ENCODE results near the gene CREB3L1.
A peak's percentile ranks its signal among the peaks of the same experiment; 100 is the strongest.

CREB3L1 gene

DNA sequence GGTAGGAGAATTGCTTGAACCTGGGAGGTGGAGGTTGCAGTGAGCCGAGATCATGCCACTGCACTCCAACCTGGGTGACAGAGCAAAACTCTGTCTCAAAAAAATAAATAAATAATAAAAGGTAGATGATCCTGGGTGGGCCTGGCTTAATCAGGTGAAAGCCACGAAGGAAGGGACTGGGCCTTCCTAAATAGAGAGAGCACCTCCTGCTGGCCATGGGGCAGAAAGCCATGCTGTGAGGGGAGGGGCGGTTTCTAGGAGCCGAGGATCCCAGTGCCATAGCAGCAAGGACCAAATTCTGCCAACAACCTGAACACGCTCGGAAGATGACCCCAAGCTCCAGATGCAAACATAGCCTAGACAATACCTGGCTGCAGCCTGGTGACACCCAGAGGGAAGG lies 45.3 kb downstream of the CREB3L1 start:
- Histone ChIP-seq H3K4me1 (ENCODE audit: control insufficient read depth, insufficient read depth, low read length) (no peaks in the 10 kb centered on the region), H3K36me3 (ENCODE audit: control insufficient read depth, insufficient read depth, low read length) (no peaks in the 10 kb centered on the region), H3K9me3 (ENCODE audit: control insufficient read depth, low read length) (no peaks in the 10 kb centered on the region), H3K27ac (ENCODE audit: insufficient read depth, low read depth, low read length, poor library complexity, severe bottlenecking) (no peak overlapping the region), H3K27me3 (ENCODE audit: control insufficient read depth, insufficient read depth, low read length, poor library complexity, severe bottlenecking) (no peaks in the 10 kb centered on the region), H3K4me3 (ENCODE audit: insufficient read depth, low read depth, low read length) (no peak overlapping the region)
- 90 to 93% methylated on average over 6 of the region's 6 CpGs for WGBS, 2 experiments

DNA sequence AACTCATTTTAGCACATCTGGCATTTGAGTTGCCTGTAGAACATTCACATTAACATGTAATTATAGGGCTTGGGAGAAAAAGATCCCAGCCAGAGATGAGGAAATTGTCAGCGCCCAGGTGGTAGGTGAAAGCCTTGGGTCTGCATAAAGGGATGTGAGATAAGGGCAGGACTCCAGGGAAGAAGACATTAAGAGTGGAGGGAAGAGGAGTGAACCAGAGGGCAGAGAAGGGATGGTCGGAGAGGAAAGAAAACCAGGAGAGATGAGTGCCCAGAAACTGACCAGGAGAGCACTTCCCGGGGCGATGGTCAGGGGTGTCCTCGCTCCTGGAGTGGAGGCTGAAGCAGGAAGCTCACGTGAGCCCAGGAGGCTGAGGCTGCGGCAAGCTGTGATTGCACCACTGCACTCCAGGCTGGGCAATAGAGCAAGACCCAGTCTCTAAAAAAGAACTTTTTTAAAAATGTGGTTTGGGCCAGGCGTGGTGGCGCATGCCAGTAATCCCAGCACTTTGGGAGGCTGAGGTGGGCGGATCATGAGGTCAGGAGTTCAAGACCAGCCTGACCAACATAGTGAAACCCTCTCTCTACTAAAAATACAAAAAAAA lies 49.5 kb downstream of the CREB3L1 start:
- Histone ChIP-seq H3K4me1 (ENCODE audit: control insufficient read depth, insufficient read depth, low read length) (peaks cover 27% of the 10 kb centered on the region), H3K36me3 (ENCODE audit: control insufficient read depth, insufficient read depth, low read length) (no peaks in the 10 kb centered on the region), H3K9me3 (ENCODE audit: control insufficient read depth, low read length) (no peaks in the 10 kb centered on the region), H3K27me3 (ENCODE audit: control insufficient read depth, insufficient read depth, low read length, poor library complexity, severe bottlenecking) (peaks cover 3% of the 10 kb centered on the region), H3K4me3 (ENCODE audit: insufficient read depth, low read depth, low read length) (no peak overlapping the region), H3K27ac (ENCODE audit: insufficient read depth, low read depth, low read length, poor library complexity, severe bottlenecking) (no peak overlapping the region)
- WGBS, 2 experiments: 92 to 93% methylated on average over 10 of the region's 10 CpGs

DNA sequence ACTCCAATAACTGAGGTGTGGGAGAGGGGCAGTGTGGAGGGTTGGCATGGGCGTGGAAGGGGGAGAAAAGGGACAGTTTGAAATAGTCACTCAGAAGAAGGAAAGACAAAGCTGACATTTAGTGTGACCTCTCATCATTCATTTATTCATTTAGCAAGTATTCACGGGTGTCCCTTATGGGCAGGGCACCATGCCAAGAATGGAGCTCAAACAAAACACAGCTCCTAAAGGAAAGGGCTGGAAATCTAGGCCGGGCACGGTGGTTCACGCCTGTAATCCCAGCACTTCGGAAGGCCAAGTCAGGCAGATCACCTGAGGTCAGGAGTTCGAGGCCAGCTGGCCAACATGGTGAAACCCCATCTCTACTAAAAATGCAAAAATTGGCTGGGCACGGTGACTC lies 50.4 kb downstream of the CREB3L1 start:
- Histone ChIP-seq H3K4me1 (ENCODE audit: control insufficient read depth, insufficient read depth, low read length) (peaks cover 31% of the 10 kb centered on the region), H3K27ac (ENCODE audit: insufficient read depth, low read depth, low read length, poor library complexity, severe bottlenecking) (no peak overlapping the region), H3K27me3 (ENCODE audit: control insufficient read depth, insufficient read depth, low read length, poor library complexity, severe bottlenecking) (peaks cover 11% of the 10 kb centered on the region), H3K36me3 (ENCODE audit: control insufficient read depth, insufficient read depth, low read length) (no peaks in the 10 kb centered on the region), H3K4me3 (ENCODE audit: insufficient read depth, low read depth, low read length) (no peak overlapping the region), H3K9me3 (ENCODE audit: control insufficient read depth, low read length) (no peaks in the 10 kb centered on the region)
- WGBS, 2 experiments: 90 to 92% methylated on average over 8 of the region's 8 CpGs

DNA sequence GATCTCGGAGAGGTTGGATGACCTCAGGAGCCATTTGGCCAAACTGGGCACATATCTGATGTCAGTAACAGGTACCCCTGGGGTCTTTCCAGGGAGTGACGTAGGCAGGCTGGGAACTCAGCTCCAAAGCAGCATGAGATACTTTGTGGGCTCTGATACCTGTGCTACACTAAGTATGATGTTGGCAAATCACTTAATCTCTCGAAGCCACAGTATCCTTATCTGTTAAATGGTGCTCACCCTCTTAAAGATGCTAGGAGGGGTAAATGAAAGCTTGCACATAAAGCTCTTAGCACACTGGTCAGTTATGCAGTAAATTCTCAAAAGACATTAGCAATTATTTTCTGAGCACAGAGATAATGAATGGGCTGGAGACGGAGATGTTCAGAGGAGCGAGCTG lies 52.7 kb downstream of the CREB3L1 start:
- Histone ChIP-seq H3K4me1 (ENCODE audit: control insufficient read depth, insufficient read depth, low read length) (peaks cover 40% of the 10 kb centered on the region), H3K27ac (ENCODE audit: insufficient read depth, low read depth, low read length, poor library complexity, severe bottlenecking) (peak overlapping the region; percentile 84), H3K36me3 (ENCODE audit: control insufficient read depth, insufficient read depth, low read length) (no peaks in the 10 kb centered on the region), H3K9me3 (ENCODE audit: control insufficient read depth, low read length) (no peaks in the 10 kb centered on the region), H3K4me3 (ENCODE audit: insufficient read depth, low read depth, low read length) (no peak overlapping the region), H3K27me3 (ENCODE audit: control insufficient read depth, insufficient read depth, low read length, poor library complexity, severe bottlenecking) (peaks cover 23% of the 10 kb centered on the region)
- 39 to 47% methylated on average over 5 of the region's 5 CpGs for WGBS, 2 experiments

DNA sequence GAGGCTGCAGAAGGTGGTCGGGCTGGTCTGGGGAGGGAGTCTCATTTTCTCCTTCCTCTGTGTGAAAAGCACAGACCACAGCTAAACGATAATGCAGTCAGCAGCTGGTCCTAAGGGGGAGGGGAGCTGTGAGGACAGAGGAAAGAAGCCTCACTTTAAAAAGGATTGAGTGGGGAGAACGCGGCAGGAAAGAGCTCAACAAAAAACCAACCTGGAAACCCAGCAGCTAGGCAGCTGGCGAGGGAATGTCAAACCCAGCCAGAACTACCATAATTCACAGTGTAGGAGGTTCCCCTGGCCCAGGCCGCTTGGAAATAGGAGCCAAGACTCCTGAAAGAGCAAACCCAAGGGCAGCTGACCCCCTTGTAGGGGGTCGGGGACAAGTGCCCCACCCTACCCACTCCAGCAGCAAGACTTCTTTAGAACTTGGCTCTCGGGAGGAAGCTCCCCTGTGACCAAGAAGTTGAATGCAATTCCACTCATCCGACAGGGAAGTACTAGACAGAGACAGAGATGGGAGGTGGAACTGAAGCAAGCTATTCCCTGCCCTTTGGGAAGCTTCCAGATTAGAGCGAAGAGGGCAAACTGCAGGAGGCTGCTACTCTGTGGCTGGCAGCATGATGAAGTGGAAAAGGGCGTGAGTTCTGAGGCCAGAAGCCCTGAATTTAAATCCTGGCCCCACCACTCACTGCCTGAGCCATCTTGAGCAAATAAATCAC lies 53.3 kb downstream of the CREB3L1 start:
- Histone ChIP-seq H3K4me3 (ENCODE audit: insufficient read depth, low read depth, low read length) (peak overlapping the region; percentile 6), H3K27ac (ENCODE audit: insufficient read depth, low read depth, low read length, poor library complexity, severe bottlenecking) (peak overlapping the region; percentile 84)
- WGBS, 2 experiments: 8 to 12% methylated on average over 11 of the region's 11 CpGs

DNA sequence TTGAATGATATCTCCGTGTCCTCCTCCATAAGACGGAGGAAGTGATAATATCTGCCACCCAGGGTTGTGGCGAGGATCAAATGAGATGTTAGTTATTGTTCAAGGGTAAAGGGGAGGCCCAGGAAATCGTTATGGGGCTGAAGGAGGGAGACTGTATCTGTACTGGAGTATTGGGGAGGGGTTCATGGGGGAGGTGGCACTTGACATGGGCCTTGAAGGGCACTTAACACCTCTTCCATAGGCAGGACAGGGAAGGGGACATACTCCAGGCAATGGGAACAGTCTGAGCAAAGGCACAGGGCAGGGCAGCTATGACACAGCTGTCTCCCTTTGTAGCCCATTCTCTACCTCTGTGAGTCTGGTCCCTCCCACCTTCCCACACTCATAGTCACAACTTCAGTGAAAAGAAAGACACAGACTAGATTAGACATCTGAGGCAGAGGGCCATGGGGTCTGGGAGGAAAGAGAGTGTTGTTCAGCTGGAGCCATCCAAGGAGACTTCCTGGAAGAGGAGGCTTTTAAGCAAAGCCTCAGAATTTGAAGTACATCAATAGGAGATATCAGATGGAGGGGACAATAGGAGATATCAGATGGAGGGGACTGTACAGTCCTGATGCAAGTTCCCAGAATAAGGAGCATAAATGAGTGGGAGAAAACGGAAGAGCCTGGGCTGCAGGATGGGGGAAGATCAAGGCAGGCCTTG lies 54.0 kb downstream of the CREB3L1 start:
- Histone ChIP-seq H3K4me3 (ENCODE audit: insufficient read depth, low read depth, low read length) (no peak overlapping the region), H3K9me3 (ENCODE audit: control insufficient read depth, low read length) (no peaks in the 10 kb centered on the region), H3K4me1 (ENCODE audit: control insufficient read depth, insufficient read depth, low read length) (peaks cover 52% of the 10 kb centered on the region), H3K27ac (ENCODE audit: insufficient read depth, low read depth, low read length, poor library complexity, severe bottlenecking) (no peak overlapping the region), H3K36me3 (ENCODE audit: control insufficient read depth, insufficient read depth, low read length) (no peaks in the 10 kb centered on the region), H3K27me3 (ENCODE audit: control insufficient read depth, insufficient read depth, low read length, poor library complexity, severe bottlenecking) (peaks cover 23% of the 10 kb centered on the region)
- WGBS, 2 experiments: 78 to 85% methylated on average over 5 of the region's 5 CpGs

More for the DNA sequence above, 53.3 kb downstream of the CREB3L1 start:
- Histone ChIP-seq H3K36me3 (ENCODE audit: control insufficient read depth, insufficient read depth, low read length) (no peaks in the 10 kb centered on the region), H3K27me3 (ENCODE audit: control insufficient read depth, insufficient read depth, low read length, poor library complexity, severe bottlenecking) (peaks cover 23% of the 10 kb centered on the region), H3K9me3 (ENCODE audit: control insufficient read depth, low read length) (no peaks in the 10 kb centered on the region), H3K4me1 (ENCODE audit: control insufficient read depth, insufficient read depth, low read length) (peaks cover 45% of the 10 kb centered on the region)

DNA sequence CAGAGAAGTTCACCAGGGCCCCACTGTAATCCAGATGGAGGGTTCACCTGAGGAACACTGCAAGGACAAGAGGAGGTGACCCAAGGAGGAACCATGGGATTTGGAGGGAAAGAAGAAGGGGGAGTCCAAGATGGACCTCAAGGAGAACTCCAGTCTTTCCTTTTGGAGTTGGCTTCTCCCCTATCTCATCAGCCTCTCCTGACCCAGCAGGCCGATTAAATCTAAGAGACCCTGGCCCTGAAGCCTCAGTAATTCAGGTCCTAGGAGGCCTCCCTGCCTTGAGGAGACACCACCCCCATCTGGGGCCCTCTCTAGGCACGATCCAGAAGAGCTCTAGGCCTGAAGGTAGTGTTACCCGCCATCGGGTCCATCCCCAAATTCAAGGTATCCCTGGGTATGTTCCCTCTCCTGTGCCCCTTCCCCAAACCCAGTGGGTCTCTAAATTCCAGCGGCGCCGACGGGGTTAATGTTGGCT lies 54.7 kb downstream of the CREB3L1 start:
- no peaks in the 10 kb centered on the region for H3K9me3 ChIP-seq (ENCODE audit: control insufficient read depth, low read length)
- peaks cover 23% of the 10 kb centered on the region for H3K27me3 ChIP-seq (ENCODE audit: control insufficient read depth, insufficient read depth, low read length, poor library complexity, severe bottlenecking)
- H3K36me3 ChIP-seq (ENCODE audit: control insufficient read depth, insufficient read depth, low read length): no peaks in the 10 kb centered on the region
- H3K4me1 ChIP-seq (ENCODE audit: control insufficient read depth, insufficient read depth, low read length): peaks cover 58% of the 10 kb centered on the region
- H3K4me3 ChIP-seq (ENCODE audit: insufficient read depth, low read depth, low read length): peak overlapping the region; percentile 52
- WGBS, 2 experiments: 12 to 14% methylated on average over 8 of the region's 8 CpGs
- H3K27ac ChIP-seq (ENCODE audit: insufficient read depth, low read depth, low read length, poor library complexity, severe bottlenecking): no peak overlapping the region

DNA sequence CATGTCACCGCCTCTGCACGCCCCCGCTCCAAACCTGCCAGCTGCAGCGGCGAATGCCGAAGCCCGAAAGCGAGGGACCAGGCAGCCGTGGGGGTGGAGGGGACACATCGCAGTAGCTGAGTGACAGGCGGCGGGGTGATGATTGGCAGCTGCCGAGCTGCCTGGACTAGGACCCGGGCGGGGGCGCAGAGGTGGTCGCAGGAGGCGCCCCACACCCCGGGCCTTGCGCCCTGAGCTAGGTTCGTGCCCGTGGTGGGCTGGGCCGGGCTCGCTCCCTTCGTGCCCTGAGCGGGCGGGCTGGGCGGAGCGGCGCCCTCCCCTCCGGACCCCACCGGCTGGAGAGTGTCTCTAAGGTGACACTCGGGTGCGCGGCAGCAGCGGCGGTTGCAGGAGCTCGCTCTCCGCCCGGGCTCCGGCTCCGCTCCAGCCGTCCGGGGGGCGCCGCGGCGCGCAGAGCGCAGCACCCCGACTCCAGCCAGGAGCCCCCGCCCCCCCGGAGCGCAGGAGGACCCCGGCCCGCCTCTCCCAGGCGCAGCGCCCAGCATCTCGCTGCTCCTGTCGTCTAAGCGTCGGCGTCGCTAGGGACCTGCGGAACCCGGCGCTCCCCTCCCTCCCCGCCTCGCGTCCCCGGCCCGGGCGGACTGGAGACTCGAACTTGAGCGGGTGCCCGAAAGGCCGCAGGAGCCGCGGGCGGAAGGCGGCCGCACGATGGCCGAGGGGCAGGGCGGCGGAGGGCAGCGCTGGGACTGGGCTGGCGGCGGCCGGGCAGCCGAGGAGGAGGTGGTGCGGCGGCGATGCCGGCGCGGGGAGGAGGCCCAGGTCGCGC lies 55.3 kb downstream of the CREB3L1 start:
- no peak overlapping the region for H3K27ac ChIP-seq (ENCODE audit: insufficient read depth, low read depth, low read length, poor library complexity, severe bottlenecking)
- peaks cover 58% of the 10 kb centered on the region for H3K4me1 ChIP-seq (ENCODE audit: control insufficient read depth, insufficient read depth, low read length)
- peak overlapping the region; percentile 52 for H3K4me3 ChIP-seq (ENCODE audit: insufficient read depth, low read depth, low read length)
- H3K27me3 ChIP-seq (ENCODE audit: control insufficient read depth, insufficient read depth, low read length, poor library complexity, severe bottlenecking): peaks cover 23% of the 10 kb centered on the region
- 1% methylated on average over 99 of the region's 99 CpGs for WGBS, 2 experiments
- H3K9me3 ChIP-seq (ENCODE audit: control insufficient read depth, low read length): no peaks in the 10 kb centered on the region
- H3K36me3 ChIP-seq (ENCODE audit: control insufficient read depth, insufficient read depth, low read length): no peaks in the 10 kb centered on the region

DNA sequence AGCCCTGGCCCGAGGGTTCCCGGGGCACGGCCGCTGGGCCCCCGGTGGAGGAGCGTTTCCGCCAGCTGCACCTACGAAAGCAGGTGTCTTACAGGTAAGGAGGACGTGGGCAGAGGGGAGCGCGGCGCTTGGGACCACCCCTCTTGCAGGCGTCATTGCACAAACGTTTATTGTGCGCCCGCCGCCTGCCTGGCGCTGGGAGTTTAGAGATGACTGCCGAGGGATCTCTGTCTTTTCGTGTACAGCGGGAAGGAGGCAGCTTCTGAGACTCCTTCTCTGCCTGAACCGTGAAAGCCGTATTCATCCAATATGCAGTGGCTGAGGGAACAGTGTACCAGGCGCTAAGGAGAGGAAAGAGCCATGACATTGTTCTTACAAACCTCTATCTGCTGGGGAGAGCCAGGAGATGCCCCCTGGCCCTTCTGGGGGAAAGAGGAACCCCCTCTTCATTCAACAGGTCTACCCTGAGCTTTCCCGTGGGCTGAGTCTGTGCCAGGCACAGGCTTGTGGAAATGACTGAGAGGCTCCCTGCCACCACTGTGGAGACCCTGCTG lies 56.0 kb downstream of the CREB3L1 start:
- peaks cover 23% of the 10 kb centered on the region for H3K27me3 ChIP-seq (ENCODE audit: control insufficient read depth, insufficient read depth, low read length, poor library complexity, severe bottlenecking)
- peaks cover 62% of the 10 kb centered on the region for H3K4me1 ChIP-seq (ENCODE audit: control insufficient read depth, insufficient read depth, low read length)
- 7% methylated on average over 25 of the region's 25 CpGs for WGBS, 2 experiments
- H3K9me3 ChIP-seq (ENCODE audit: control insufficient read depth, low read length): no peaks in the 10 kb centered on the region
- peak overlapping the region; percentile 52 for H3K4me3 ChIP-seq (ENCODE audit: insufficient read depth, low read depth, low read length)
- no peaks in the 10 kb centered on the region for H3K36me3 ChIP-seq (ENCODE audit: control insufficient read depth, insufficient read depth, low read length)
- H3K27ac ChIP-seq (ENCODE audit: insufficient read depth, low read depth, low read length, poor library complexity, severe bottlenecking): no peak overlapping the region
